ENCODE measurements around the gene DKK2. TPM values are rescaled to one million over a fixed set of nuclear protein-coding genes. Genes with fewer than 3 reads are reported as not detected.

The DKK2 gene
- total and polyA plus RNA-seq, 2 donors (not counting 3 experiments of a cell fraction or from before 2014, with no cell fraction given), result 0.14 to 0.24 TPM

GRCh38 chr4:107060388-107060787 lies 24.3 kb upstream of the DKK2 start:
- Histone ChIP-seq H3K4me2 (ENCODE audit: insufficient read depth, low read length) (peak overlapping the region; percentile 62), H3K9ac (replicated peaks; ENCODE audit: extremely low read depth, insufficient read depth, low read length) (no peak overlapping the region), H3K9me3 (replicated peaks; ENCODE audit: control insufficient read depth, insufficient read depth, low read length) (no peaks in the 10 kb centered on the region), H3K27me3 (ENCODE audit: control insufficient read depth in 2 of 2, insufficient read depth in 2 of 2, low read length in 2 of 2) (no peaks in the 10 kb centered on the region), H3K9me1 (replicated peaks; ENCODE audit: control insufficient read depth, extremely low read depth, insufficient read depth, low read length) (no peaks in the 10 kb centered on the region), H3K36me3 (ENCODE audit: control insufficient read depth in 2 of 2, extremely low read depth in 1 of 2, insufficient read depth in 2 of 2, low read length in 2 of 2) (no peaks in the 10 kb centered on the region), H3K4me3 (replicated peaks in 1 of 3; ENCODE audit: insufficient read depth in 1 of 3, low read depth in 1 of 3, low read length in 3 of 3) (peak overlapping the region in 1 of 3 experiments; percentile 23), H3K27ac (ENCODE audit: insufficient read depth, low read depth, low read length) (no peak overlapping the region), H3K79me2 (ENCODE audit: control insufficient read depth, insufficient read depth, low read length) (no peaks in the 10 kb centered on the region), H3K4me1 (ENCODE audit: control insufficient read depth, extremely low read depth, insufficient read depth, low read length) (peaks cover 18% of the 10 kb centered on the region), H4K20me1 (replicated peaks; ENCODE audit: control insufficient read depth, extremely low read depth, insufficient read depth, low read length) (no peaks in the 10 kb centered on the region), H2AFZ (ENCODE audit: low read depth, low read length) (peak overlapping the region; percentile 44)
- DNase-seq (ENCODE audit: low read depth, low spot score), result peak; percentile 26
- FAIRE-seq, result no peak
- dilution Hi-C loops (cut with MboI; ENCODE audit: extremely low pct_ligation_motif_present, low sequenced_read_pairs), result no loop called here
- ChIA-PET CTCF (interaction anchor here (0.7 to 2.4 kb wide), 8 partner anchors 9 to 31 kb away, joined by 3 to 8 read pairs (median 3); no protein-coding TSS in a partner anchor), POLR2A (no interaction called here)
- TF ChIP-seq EZH2 (IDR thresholded peaks at IDR 0.05; ENCODE audit: borderline replicate concordance, low read depth, low read length, severe bottlenecking) (no peak), FOS (IDR thresholded peaks at IDR 0.05; ENCODE audit: borderline replicate concordance, insufficient read depth, low read length) (peak; percentile 46)
- intact Hi-C loops (cut with micrococcal nuclease), result no loop called here
- BruUV-seq (replicated peaks), result no TSS peak

DNA sequence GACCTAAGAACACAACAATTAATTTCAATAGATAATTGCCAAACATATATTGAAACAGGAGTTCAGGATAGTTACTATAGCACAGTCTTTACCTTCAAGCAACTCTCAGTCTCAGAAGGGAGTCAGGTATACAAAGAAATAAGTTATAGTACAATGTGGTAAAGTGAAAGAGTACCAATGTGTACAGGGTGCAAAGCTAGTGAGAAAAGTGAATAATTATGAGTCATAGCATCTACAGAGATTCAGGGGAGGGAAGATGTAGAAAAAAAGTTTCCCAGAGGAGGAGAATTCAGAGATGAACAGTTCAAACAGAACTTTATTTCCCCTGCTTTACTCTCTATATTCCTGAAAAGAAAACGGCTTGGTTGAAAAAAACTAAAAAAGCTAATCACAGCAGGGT lies 22.7 kb upstream of the DKK2 start:
- Histone ChIP-seq H3K4me1 (ENCODE audit: control insufficient read depth, extremely low read depth, insufficient read depth, low read length) (peaks cover 18% of the 10 kb centered on the region), H2AFZ (ENCODE audit: low read depth, low read length) (no peak overlapping the region), H3K9ac (replicated peaks; ENCODE audit: extremely low read depth, insufficient read depth, low read length) (no peak overlapping the region), H3K79me2 (ENCODE audit: control insufficient read depth, insufficient read depth, low read length) (no peaks in the 10 kb centered on the region), H3K4me2 (ENCODE audit: insufficient read depth, low read length) (peak overlapping the region; percentile 36), H3K27me3 (ENCODE audit: control insufficient read depth in 2 of 2, insufficient read depth in 2 of 2, low read length in 2 of 2) (no peaks in the 10 kb centered on the region), H3K27ac (ENCODE audit: insufficient read depth, low read depth, low read length) (no peak overlapping the region), H4K20me1 (replicated peaks; ENCODE audit: control insufficient read depth, extremely low read depth, insufficient read depth, low read length) (no peaks in the 10 kb centered on the region), H3K4me3 (replicated peaks in 1 of 3; ENCODE audit: insufficient read depth in 1 of 3, low read depth in 1 of 3, low read length in 3 of 3) (no peak overlapping the region), H3K9me1 (replicated peaks; ENCODE audit: control insufficient read depth, extremely low read depth, insufficient read depth, low read length) (no peaks in the 10 kb centered on the region), H3K36me3 (ENCODE audit: control insufficient read depth in 2 of 2, extremely low read depth in 1 of 2, insufficient read depth in 2 of 2, low read length in 2 of 2) (no peaks in the 10 kb centered on the region), H3K9me3 (replicated peaks; ENCODE audit: control insufficient read depth, insufficient read depth, low read length) (no peaks in the 10 kb centered on the region)
- dilution Hi-C loops (cut with MboI; ENCODE audit: extremely low pct_ligation_motif_present, low sequenced_read_pairs), result no loop called here
- CTCF ChIA-PET, result interaction anchor here (1.4 to 1.6 kb wide), 3 partner anchors 15 to 31 kb away, joined by 3 to 4 read pairs (median 3); no protein-coding TSS in a partner anchor
- BruUV-seq (replicated peaks), result no TSS peak
- intact Hi-C loops (cut with micrococcal nuclease), result no loop called here
- POLR2A ChIA-PET, result no interaction called here
- FAIRE-seq (no peak), DNase-seq (ENCODE audit: low read depth, low spot score) (peak; percentile 5)
- TF ChIP-seq FOS (IDR thresholded peaks at IDR 0.05; ENCODE audit: borderline replicate concordance, insufficient read depth, low read length) (peak; percentile 54), EZH2 (IDR thresholded peaks at IDR 0.05; ENCODE audit: borderline replicate concordance, low read depth, low read length, severe bottlenecking) (no peak), MYC (IDR thresholded peaks at IDR 0.05; ENCODE audit: low read depth, low read length) (no peak), MAX (IDR thresholded peaks at IDR 0.05; ENCODE audit: insufficient read depth, insufficient read length) (no peak)
